Measurements from ENCODE around the gene GAST.

GAST gene

DNA sequence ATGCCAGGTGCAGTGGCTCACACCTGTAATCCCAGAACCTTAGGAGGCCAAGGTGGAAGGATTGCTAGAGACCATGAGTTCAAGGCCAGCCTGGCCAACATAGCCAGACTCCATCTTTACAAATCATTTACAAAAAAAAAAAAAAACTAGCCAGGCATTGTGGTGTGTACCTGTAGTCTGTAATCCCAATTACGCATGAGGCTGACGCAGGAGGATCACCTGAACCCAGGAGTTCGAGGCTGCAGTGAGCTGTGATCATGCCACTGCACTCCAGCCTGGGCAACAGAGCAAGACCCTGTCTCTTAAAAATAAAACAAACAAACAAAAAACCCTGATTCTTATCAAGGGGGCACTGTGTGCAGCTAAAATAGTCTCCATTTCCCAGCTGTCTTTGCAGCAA, 39.2 kb downstream of the GAST start:
- DNase-seq (ENCODE audit: low read depth), result no peak
- TF ChIP-seq, protein P1, sequence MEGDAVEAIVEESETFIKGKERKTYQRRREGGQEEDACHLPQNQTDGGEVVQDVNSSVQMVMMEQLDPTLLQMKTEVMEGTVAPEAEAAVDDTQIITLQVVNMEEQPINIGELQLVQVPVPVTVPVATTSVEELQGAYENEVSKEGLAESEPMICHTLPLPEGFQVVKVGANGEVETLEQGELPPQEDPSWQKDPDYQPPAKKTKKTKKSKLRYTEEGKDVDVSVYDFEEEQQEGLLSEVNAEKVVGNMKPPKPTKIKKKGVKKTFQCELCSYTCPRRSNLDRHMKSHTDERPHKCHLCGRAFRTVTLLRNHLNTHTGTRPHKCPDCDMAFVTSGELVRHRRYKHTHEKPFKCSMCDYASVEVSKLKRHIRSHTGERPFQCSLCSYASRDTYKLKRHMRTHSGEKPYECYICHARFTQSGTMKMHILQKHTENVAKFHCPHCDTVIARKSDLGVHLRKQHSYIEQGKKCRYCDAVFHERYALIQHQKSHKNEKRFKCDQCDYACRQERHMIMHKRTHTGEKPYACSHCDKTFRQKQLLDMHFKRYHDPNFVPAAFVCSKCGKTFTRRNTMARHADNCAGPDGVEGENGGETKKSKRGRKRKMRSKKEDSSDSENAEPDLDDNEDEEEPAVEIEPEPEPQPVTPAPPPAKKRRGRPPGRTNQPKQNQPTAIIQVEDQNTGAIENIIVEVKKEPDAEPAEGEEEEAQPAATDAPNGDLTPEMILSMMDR (IDR thresholded peaks at IDR 0.05; ENCODE audit: low read depth, low read length, missing control alignments), result no peak
- no peak overlapping the region for H3K4me3 ChIP-seq (ENCODE audit: low read depth, low read length)

DNA sequence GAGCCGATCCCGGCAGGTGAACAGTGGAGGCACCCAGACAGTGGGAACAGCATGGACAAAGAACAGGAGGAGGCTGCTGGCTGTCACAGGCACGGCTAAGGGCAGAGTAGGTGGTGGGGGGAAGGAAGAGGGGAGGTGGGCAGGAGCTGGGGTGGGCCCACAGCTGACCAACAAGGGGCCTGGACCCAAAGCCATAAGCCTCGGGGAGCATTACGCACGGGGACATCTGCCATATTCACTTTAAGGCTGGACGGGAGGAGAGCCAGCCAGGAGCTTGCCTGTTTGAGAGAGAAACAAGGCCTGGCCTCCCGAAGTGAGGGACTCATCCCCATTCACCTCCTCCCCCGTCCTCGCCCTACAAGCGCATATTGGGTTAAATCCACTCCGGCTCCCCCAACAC, 41.9 kb downstream of the GAST start:
- TF ChIP-seq, protein P1 (IDR thresholded peaks at IDR 0.05; ENCODE audit: low read depth, low read length, missing control alignments), result no peak
- no peak overlapping the region for H3K4me3 ChIP-seq (ENCODE audit: low read depth, low read length)
- no peak for DNase-seq (ENCODE audit: low read depth)

DNA sequence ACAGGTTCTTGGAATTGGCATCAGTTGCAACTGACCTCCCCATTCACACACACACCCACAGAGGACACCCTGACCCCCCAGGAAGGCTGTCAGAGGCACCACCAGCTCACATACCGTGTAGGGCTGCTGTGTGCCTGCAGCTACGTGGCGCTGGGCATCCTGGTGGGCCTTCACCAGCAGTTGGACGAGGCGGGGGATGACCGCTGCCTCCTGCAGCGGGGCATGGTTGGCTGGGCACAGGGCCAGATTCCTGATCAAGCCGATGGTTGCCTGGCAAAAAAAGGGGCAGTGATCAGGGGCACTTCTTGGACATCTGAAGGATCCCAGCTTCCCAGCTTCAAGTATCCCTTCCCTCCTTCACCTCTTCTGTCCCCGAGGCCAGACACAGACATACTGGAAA, 46.5 kb downstream of the GAST start:
- TF ChIP-seq, protein P1 (IDR thresholded peaks at IDR 0.05; ENCODE audit: low read depth, low read length, missing control alignments), result no peak
- no peak overlapping the region for H3K4me3 ChIP-seq (ENCODE audit: low read depth, low read length)
- DNase-seq (ENCODE audit: low read depth), result no peak

DNA sequence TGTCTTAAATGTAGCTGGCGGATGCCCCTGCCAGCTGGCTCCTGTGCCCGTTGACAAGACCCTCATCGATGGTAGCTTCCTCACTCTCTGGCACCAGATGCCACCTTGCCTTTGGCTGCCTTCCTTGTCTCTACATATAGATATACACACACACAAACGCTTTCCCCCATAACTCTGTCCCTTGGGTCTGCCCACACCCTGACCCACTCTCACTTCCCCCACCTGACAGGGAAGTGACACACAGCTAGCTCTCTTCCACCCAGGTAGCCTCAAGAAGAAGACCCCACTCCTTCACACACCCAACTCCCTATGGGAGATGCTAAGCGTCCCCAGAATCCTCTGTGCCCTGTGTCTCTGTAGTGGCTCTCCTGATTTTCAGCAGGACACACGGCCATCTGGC, 48.7 kb downstream of the GAST start:
- no peak overlapping the region for H3K4me3 ChIP-seq (ENCODE audit: low read depth, low read length)
- TF ChIP-seq, protein P1 (IDR thresholded peaks at IDR 0.05; ENCODE audit: low read depth, low read length, missing control alignments), result no peak
- no peak for DNase-seq (ENCODE audit: low read depth)

DNA sequence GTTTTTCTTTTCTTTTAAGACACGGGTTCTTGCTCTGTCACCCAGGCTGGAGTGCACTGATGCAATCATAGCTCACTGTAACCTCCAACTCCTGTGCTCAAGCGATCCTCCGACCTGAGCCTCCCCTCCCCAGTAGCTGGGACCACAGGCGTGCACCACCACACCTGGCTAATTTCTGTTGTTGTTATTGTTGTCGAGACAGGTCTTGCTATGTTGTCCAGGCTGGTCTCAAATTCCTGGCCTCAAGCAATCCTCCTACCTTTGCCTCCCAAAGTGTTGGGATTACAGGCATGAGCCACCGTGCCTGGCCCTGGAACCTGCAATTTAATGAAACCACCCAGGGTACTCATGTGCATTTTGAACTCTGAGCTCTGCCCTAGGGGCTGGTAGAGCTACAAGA, 50.3 kb downstream of the GAST start:
- TF ChIP-seq, protein P1 (IDR thresholded peaks at IDR 0.05; ENCODE audit: low read depth, low read length, missing control alignments), result no peak
- H3K4me3 ChIP-seq (ENCODE audit: low read depth, low read length), result no peak overlapping the region
- no peak for DNase-seq (ENCODE audit: low read depth)

DNA sequence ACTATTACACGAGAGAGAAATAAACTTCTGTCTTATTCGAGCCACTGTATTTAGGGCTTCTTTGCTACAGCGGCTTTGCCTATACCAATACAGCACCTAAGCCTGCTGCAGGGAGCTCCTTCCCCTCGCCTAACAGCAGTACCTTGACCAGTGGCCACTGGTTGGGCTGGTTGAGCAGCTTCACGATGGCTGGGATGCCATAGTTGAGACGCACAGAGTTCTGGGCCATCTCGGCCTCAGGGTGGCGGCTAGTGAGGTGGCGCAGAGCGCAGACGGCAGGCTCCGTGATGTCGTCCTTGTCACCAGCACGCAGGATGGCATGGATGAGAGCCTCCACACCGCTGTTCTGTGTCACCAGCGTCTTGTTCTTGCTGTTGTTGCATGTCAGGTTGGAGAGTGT, 50.7 kb downstream of the GAST start:
- TF ChIP-seq, protein P1 (IDR thresholded peaks at IDR 0.05; ENCODE audit: low read depth, low read length, missing control alignments), result no peak
- H3K4me3 ChIP-seq (ENCODE audit: low read depth, low read length), result no peak overlapping the region
- DNase-seq (ENCODE audit: low read depth), result no peak

DNA sequence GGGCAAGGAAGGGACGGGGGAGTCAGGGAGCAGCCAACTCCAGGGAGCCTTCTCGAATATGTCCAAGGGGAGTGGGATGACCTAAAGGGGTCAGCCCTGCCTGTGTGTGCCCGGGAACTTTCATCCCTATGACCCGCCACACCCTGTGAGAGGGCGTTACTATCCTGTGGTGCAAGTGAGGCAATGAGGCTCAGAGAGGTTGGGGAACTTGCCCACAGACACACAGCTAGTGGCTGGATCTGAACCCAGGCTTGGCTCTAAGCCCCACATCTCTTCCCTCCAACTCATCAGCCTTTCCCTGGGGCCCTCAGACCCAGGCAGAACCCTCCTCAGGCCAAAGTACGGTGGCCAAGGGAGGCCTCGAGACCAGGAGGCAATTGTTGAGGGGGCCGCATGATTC, 51.2 kb downstream of the GAST start:
- TF ChIP-seq, protein P1 (IDR thresholded peaks at IDR 0.05; ENCODE audit: low read depth, low read length, missing control alignments), result no peak
- DNase-seq (ENCODE audit: low read depth), result no peak

More for the DNA sequence above, 51.2 kb downstream of the GAST start:
- no peak overlapping the region for H3K4me3 ChIP-seq (ENCODE audit: low read depth, low read length)

Data from GM12864 (cell line).